GM12874 (cell line): ENCODE data around the gene ITSN2.

Experiments used
- TF ChIP-seq, protein P1 (sequence below): IDR thresholded peaks from 2 replicates; pipeline ENCODE4 v1.5.1; 2011; ENCODE audit warnings: low read depth, mild to moderate bottlenecking, control low read depth, low read length, moderate library complexity; ENCODE audit not compliant: insufficient read depth

Gene ITSN2

DNA sequence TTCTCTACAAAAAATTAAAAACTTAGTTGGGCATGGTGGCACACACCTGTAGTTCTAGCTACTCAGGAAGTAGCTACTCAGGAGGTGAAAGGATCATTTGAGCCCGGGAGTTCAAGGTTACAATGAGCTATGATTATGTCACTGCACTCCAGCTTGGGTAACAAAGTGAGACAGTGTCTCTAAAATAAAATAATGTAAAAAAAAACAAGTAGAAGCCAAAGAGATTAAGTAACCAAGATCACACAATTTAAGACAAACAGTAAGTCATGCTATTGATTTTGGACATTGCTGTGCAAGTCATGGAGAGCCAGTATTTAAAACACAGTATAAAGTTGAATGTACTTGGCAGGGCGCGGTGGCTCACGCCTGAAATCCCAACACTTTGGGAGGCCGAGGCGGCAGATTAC lies 20.5 kb downstream of the ITSN2 start:
- TF ChIP-seq, protein P1, sequence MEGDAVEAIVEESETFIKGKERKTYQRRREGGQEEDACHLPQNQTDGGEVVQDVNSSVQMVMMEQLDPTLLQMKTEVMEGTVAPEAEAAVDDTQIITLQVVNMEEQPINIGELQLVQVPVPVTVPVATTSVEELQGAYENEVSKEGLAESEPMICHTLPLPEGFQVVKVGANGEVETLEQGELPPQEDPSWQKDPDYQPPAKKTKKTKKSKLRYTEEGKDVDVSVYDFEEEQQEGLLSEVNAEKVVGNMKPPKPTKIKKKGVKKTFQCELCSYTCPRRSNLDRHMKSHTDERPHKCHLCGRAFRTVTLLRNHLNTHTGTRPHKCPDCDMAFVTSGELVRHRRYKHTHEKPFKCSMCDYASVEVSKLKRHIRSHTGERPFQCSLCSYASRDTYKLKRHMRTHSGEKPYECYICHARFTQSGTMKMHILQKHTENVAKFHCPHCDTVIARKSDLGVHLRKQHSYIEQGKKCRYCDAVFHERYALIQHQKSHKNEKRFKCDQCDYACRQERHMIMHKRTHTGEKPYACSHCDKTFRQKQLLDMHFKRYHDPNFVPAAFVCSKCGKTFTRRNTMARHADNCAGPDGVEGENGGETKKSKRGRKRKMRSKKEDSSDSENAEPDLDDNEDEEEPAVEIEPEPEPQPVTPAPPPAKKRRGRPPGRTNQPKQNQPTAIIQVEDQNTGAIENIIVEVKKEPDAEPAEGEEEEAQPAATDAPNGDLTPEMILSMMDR, result no peak

DNA sequence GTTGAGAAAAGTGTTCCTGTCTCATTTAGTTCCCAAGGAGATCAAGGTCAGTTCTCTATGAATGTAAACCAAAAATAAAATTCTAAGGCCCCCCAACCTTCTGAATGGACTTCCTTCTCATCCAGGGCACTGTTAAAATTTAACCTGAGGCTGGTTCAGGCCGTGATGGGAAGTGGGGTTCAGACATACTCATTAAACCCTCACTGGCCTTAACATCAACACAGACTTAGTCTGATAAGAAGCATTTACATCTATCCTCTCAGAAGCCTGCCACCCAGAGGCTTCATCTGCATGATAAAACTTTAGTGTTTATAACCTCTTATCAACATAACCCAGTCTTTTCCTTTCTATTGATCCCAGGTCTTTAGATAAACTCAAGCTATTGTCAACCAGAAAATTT lies 22.4 kb downstream of the ITSN2 start:
- TF ChIP-seq, protein P1, result no peak

DNA sequence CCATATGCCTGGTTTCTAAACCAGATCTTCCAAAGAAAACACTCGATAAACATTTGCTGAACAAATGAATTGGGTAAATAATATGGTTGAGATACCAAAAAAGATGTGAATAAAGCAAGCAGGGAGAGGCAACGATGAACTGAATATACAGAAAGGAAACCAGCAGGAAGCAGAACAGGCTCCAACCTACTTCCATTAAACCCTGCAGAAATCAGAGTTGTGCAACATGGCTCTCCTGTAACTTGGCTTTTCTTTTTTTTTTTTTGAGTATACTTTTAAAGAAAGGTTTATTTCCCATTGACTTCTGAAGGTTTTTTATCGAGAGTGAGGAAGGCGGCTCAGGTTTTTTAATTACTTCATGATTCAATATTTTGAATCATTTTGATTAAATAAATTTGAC lies 23.5 kb downstream of the ITSN2 start:
- TF ChIP-seq, protein P1, result no peak

DNA sequence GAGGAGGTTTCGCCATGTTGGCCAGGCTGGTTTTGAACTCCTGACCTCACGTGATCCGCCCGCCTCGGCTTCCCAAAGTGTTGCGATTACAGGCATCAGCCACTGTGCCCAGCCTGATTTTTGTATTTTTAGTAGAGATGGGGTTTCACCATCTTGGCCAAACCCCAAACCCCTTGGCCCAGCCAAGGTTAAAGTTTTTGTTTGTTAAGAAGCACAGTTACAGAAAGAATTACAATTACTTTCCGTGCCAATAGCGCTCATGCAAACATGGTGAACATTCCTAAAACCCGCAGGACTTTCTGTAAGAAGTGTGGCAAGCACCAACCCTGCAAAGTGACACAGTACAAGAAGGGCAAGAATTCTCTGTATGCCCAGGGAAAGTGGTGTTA lies 26.1 kb downstream of the ITSN2 start:
- TF ChIP-seq, protein P1, result no peak

DNA sequence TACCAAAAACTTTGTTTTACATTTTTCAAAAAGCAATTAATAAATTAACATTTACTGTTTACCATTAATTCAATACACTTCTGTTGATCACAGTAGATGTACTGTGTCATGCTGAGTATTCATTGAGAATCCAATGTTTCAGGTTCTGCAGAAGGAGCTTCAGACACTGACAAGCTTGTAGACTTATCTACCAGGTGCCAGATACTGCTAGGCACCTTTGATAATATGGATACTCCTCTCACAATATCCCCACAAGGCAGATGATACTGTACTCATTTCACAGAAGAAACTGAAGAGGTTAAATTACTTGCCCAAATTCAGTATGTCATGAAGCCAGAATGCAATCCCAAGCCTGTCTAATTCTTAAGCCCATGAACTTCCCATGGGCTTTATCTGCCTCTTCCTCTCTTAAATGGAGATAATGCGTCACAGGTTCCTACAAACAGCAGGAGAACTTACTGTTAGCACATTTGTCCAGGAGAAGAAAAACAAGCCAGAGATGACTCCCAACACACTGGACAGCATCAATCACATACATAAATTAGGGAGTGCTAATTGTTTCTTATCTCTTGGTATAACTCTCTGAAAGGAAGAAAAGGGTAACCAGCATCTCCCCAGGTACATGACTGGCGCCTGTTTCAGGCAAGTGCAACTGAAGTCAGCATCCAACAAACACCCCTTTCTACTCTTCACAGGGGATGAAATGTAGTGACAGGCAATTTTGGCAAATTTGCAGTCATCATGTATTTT lies 27.4 kb downstream of the ITSN2 start:
- TF ChIP-seq, protein P1, result no peak

DNA sequence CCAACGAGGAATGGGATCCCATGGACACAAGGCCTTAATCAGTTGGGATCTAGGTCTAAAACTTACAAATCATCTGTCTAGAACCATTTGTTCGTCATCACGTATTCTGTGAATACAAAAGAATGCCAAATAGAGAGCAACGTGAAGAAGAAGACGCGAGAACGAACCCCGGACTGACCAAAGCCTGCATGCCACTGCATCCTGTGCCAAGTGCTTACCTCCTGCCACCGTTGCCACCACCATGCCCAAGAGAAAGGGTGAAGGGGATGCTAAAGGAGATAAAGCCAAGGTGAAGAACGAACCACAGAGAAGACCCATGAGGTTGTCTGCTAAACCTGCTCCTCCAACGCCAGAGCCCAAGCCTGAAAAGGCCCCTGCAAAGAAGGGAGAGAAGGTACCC lies 30.2 kb downstream of the ITSN2 start:
- TF ChIP-seq, protein P1, result no peak

DNA sequence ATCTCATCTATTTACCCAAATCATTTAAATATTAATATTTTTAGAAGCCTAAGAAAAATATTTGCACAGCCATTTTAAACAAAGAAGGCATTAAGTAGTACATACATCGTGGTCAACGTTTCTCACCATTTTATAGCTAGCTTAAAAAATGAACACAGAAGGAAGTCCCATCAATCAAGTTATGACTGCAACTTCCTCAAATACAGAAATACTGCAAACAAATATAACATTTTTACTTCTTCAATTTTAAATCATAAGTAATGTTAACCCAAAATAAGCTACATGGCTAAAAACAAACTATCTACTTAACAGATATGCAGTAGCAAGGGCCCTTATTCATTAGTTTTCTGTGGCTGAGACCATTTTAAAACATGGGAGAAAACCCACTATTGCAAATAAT lies 30.6 kb downstream of the ITSN2 start:
- TF ChIP-seq, protein P1, result no peak
